ENCODE results near the gene FAM135A. TPM values are rescaled to one million over a fixed set of nuclear protein-coding genes. Genes with fewer than 3 reads are reported as not detected.
"Not testable (repeated sequence)": the region's sequence is repeated elsewhere in the genome, so short reads cannot be mapped to it uniquely, and the experiment has no call there.

The FAM135A gene
- total and polyA plus RNA-seq, 2 of the 8 experiments (the other 6 are each of a cell fraction or from before 2014, with no cell fraction given) = 17.4 to 35.7 TPM

- CTCF ChIA-PET (ENCODE audit: partially characterized antibody); POLR2A ChIA-PET (ENCODE audit: partially characterized antibody); H4K5ac ChIP-seq (ENCODE audit: insufficient read length, low read depth, low read length); H3K79me2 ChIP-seq (ENCODE audit: control insufficient read depth in 1 of 2, insufficient read depth in 2 of 2, low read length in 2 of 2); H4K91ac ChIP-seq (replicated peaks; ENCODE audit: insufficient read length, low read length); DNase-seq (ENCODE audit: low read depth in 1 of 2, low spot score in 2 of 2); H3K79me1 ChIP-seq (ENCODE audit: low read depth, low read length); H3K4me2 ChIP-seq (ENCODE audit: insufficient read depth in 1 of 2, low read depth in 2 of 2, low read length in 2 of 2); H3K18ac ChIP-seq (ENCODE audit: extremely low read depth, low read length); H3K4me1 ChIP-seq (replicated peaks in 1 of 4; ENCODE audit: control insufficient read depth in 3 of 4, insufficient read depth in 4 of 4, low read length in 3 of 4); H2AFZ ChIP-seq (ENCODE audit: low read length); H2BK12ac ChIP-seq (ENCODE audit: low read depth, low read length); H2BK5ac ChIP-seq (ENCODE audit: low read depth, low read length); H3K27me3 ChIP-seq (replicated peaks in 1 of 4; ENCODE audit: control insufficient read depth in 3 of 4, extremely low read depth in 1 of 4, insufficient read depth in 3 of 4, low read length in 3 of 4); H3K14ac ChIP-seq (ENCODE audit: insufficient read length); H2BK15ac ChIP-seq (ENCODE audit: low read length); H4K8ac ChIP-seq (ENCODE audit: extremely low read depth, insufficient read depth, low read length); H3K56ac ChIP-seq (replicated peaks; ENCODE audit: insufficient read length, low read depth, low read length); H3K23me2 ChIP-seq (ENCODE audit: low read depth, low read length); H3K4me3 ChIP-seq (ENCODE audit: extremely low read depth in 1 of 4, insufficient read depth in 2 of 4, low read depth in 3 of 4, low read length in 4 of 4); H3K9ac ChIP-seq (replicated peaks in 1 of 4; ENCODE audit: extremely low read depth in 1 of 4, low read depth in 3 of 4, low read length in 3 of 4); H2AK5ac ChIP-seq (ENCODE audit: low read depth, low read length); H2BK120ac ChIP-seq (replicated peaks; ENCODE audit: low read depth, low read length); H3K9me3 ChIP-seq (ENCODE audit: insufficient read depth in 2 of 2, low read depth in 1 of 2, low read length in 1 of 2); H2BK20ac ChIP-seq (ENCODE audit: low read length); FAIRE-seq; H3K27ac ChIP-seq (ENCODE audit: low read depth, low read length); H3K4ac ChIP-seq (replicated peaks; ENCODE audit: insufficient read length, low read depth, low read length); H3K23ac ChIP-seq (ENCODE audit: insufficient read length); H4K20me1 ChIP-seq (replicated peaks in 1 of 2; ENCODE audit: control insufficient read depth in 1 of 2, insufficient read depth in 2 of 2, low read length in 2 of 2): not testable (repeated sequence)
- WGBS, 2 experiments (ENCODE audit: extremely low coverage in 1 of 2, insufficient coverage in 1 of 2, insufficient read length in 1 of 2, insufficient replicate concordance in 2 of 2, low coverage in 1 of 2, low lambda C conversion rate in 2 of 2, missing lambda C conversion rate in 1 of 2) = 94% methylated on average over 3 of the region's 3 CpGs; no CpG with 5 or more reads in 1 of the 2 experiments
- H3K36me3 ChIP-seq (ENCODE audit: control insufficient read depth in 2 of 4, insufficient read depth in 4 of 4, low read length in 3 of 4) = peaks cover 0 to 14% (median 0%) of the 10 kb centered on the region in 4 experiments; a peak in 1 of 8 replicates
Measured at GRCh38 chr6:70495790-70496189, 82.5 kb downstream of the FAM135A start.

Data from H1 (cell line).